Vagina (tissue), 2 donors: ENCODE measurements around the gene UGP2.

ENCODE experiments used
- CTCF ChIP-seq, 3 experiments: fragments of 450-650 bp in 2 of 3; fragments of 200-600 bp in 1 of 3; sonication (generic) in 1 of 3; IDR thresholded peaks; one replicate each; pipeline ENCODE4 v1.5.1; 2017 to 2019; ENCODE audit warnings: antibody characterized with exemption in 3 of 3, mild to moderate bottlenecking in 2 of 3, moderate library complexity in 2 of 3
- POLR2A ChIP-seq, 2 donors: fragments of 450-650 bp; IDR thresholded peaks; one replicate each; pipeline ENCODE4 v1.6.1; 2017; ENCODE audit warnings: antibody characterized with exemption in 2 of 2, mild to moderate bottlenecking in 2 of 2, moderate library complexity in 2 of 2

- no peak for TF ChIP-seq CTCF (IDR thresholded peaks at IDR 0.05)
- no peak for TF ChIP-seq POLR2A (IDR thresholded peaks at IDR 0.05)
Observed at GRCh38 chr2:63878486-63878885, 36.8 kb downstream of the UGP2 start.
